ENCODE data around the gene OLFML1. TPM values are rescaled to one million over a fixed set of nuclear protein-coding genes. Genes with fewer than 3 reads are reported as not detected.

The OLFML1 gene
- total and polyA plus RNA-seq, 2 of the 8 experiments (the other 6 are each of a cell fraction or from before 2014, with no cell fraction given), result 0.24 TPM; not detected in 1

DNA sequence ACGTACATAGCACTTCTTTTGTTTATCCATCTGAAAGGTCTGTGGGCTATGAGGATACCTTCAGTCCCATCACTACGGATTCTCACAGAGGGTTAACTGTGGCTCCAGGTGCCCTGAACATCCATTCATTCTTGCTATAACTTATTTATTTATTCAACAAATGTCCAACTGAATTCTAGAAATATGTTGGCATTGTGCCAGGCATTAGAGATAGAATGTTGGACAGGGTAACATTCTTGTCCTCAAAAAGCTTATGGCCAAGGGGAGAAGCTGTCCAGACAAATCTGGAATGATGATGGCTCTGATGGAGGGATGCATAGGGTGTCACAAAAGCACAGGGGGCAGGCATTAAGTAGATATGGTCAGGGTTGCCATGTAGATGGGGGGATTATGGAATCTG is 8.4 kb downstream of the OLFML1 start:
- no peak overlapping the region for H4K5ac ChIP-seq (ENCODE audit: insufficient read length, low read depth, low read length)
- H3K23ac ChIP-seq (ENCODE audit: insufficient read length), result no peak overlapping the region
- POLR2A ChIA-PET (ENCODE audit: partially characterized antibody), result interaction anchor here (0.6 kb wide), 1 partner anchor 60 kb away, joined by 3 read pairs; no protein-coding TSS in a partner anchor
- H3K4me1 ChIP-seq (replicated peaks in 1 of 4; ENCODE audit: control insufficient read depth in 3 of 4, insufficient read depth in 4 of 4, low read length in 3 of 4), result peaks cover 0 to 5% (median 2%) of the 10 kb centered on the region in 4 experiments; a peak in 2 of 7 replicates
- no peak for TF ChIP-seq RFX5 (IDR thresholded peaks at IDR 0.05; ENCODE audit: borderline replicate concordance, low read depth, low read length)
- TF ChIP-seq, protein P1, sequence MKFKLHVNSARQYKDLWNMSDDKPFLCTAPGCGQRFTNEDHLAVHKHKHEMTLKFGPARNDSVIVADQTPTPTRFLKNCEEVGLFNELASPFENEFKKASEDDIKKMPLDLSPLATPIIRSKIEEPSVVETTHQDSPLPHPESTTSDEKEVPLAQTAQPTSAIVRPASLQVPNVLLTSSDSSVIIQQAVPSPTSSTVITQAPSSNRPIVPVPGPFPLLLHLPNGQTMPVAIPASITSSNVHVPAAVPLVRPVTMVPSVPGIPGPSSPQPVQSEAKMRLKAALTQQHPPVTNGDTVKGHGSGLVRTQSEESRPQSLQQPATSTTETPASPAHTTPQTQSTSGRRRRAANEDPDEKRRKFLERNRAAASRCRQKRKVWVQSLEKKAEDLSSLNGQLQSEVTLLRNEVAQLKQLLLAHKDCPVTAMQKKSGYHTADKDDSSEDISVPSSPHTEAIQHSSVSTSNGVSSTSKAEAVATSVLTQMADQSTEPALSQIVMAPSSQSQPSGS (IDR thresholded peaks at IDR 0.05; ENCODE audit: low read length), result no peak
- TF ChIP-seq TAF1 (IDR thresholded peaks at IDR 0.05; ENCODE audit: low read depth, low read length), result no peak
- TF ChIP-seq SUZ12 (IDR thresholded peaks at IDR 0.05; ENCODE audit: low read length), result no peak
- TF ChIP-seq CHD2 (IDR thresholded peaks at IDR 0.05; ENCODE audit: low read length), result no peak
- TF ChIP-seq YY1 (IDR thresholded peaks at IDR 0.05; ENCODE audit: low read depth, low read length), result no peak
- TF ChIP-seq SIRT6 (IDR thresholded peaks at IDR 0.05; ENCODE audit: low read length), result no peak
- no peak for TF ChIP-seq HDAC2 (IDR thresholded peaks at IDR 0.05; ENCODE audit: borderline replicate concordance in 1 of 2, low read depth in 2 of 2, low read length in 2 of 2)
- no peak for TF ChIP-seq KDM1A (IDR thresholded peaks at IDR 0.05; ENCODE audit: borderline replicate concordance, low read length)
- no peak overlapping the region for H2AFZ ChIP-seq (ENCODE audit: low read length)
- H3K4me2 ChIP-seq (ENCODE audit: insufficient read depth in 1 of 2, low read depth in 2 of 2, low read length in 2 of 2), result no peak overlapping the region
- WGBS, 2 experiments (ENCODE audit: extremely low coverage in 1 of 2, insufficient coverage in 1 of 2, insufficient read length in 1 of 2, insufficient replicate concordance in 2 of 2, low coverage in 1 of 2, low lambda C conversion rate in 2 of 2, missing lambda C conversion rate in 1 of 2), result 88% methylated on average over 2 of the region's 2 CpGs; no CpG with 5 or more reads in 1 of the 2 experiments
- no peak overlapping the region for H3K18ac ChIP-seq (ENCODE audit: extremely low read depth, low read length)
- CTCF ChIA-PET (ENCODE audit: partially characterized antibody), result interaction anchor here (1.0 to 1.2 kb wide), 2 partner anchors 8 to 78 kb away, joined by 3 read pairs; partner anchors contain the start of gene OLFML1
- H3K27ac ChIP-seq (ENCODE audit: low read depth, low read length), result no peak overlapping the region
- no peaks in the 10 kb centered on the region for H3K79me2 ChIP-seq (ENCODE audit: control insufficient read depth in 1 of 2, insufficient read depth in 2 of 2, low read length in 2 of 2)
- H4K91ac ChIP-seq (replicated peaks; ENCODE audit: insufficient read length, low read length), result no peak overlapping the region
- H3K79me1 ChIP-seq (ENCODE audit: low read depth, low read length), result no peaks in the 10 kb centered on the region
- FAIRE-seq (no peak), DNase-seq (ENCODE audit: low read depth in 1 of 2, low spot score in 2 of 2) (no peak)
- H3K14ac ChIP-seq (ENCODE audit: insufficient read length), result no peak overlapping the region
- H2BK20ac ChIP-seq (ENCODE audit: low read length), result no peak overlapping the region
- H3K36me3 ChIP-seq (ENCODE audit: control insufficient read depth in 2 of 4, insufficient read depth in 4 of 4, low read length in 3 of 4), result no peaks in the 10 kb centered on the region
- no peak overlapping the region for H2BK12ac ChIP-seq (ENCODE audit: low read depth, low read length)
- no peak overlapping the region for H3K4me3 ChIP-seq (ENCODE audit: extremely low read depth in 1 of 4, insufficient read depth in 2 of 4, low read depth in 3 of 4, low read length in 4 of 4)
- no peak overlapping the region for H3K56ac ChIP-seq (replicated peaks; ENCODE audit: insufficient read length, low read depth, low read length)
- H4K20me1 ChIP-seq (replicated peaks in 1 of 2; ENCODE audit: control insufficient read depth in 1 of 2, insufficient read depth in 2 of 2, low read length in 2 of 2), result no peaks in the 10 kb centered on the region
- no peaks in the 10 kb centered on the region for H3K23me2 ChIP-seq (ENCODE audit: low read depth, low read length)
- no peaks in the 10 kb centered on the region for H3K9me3 ChIP-seq (ENCODE audit: insufficient read depth in 2 of 2, low read depth in 1 of 2, low read length in 1 of 2)
- no peak overlapping the region for H2BK5ac ChIP-seq (ENCODE audit: low read depth, low read length)
- H2AK5ac ChIP-seq (ENCODE audit: low read depth, low read length), result no peak overlapping the region; the same call in 1 of the 2 replicates
- peaks cover 0 to 1% (median 0%) of the 10 kb centered on the region in 4 experiments; a peak in 1 of 7 replicates for H3K27me3 ChIP-seq (replicated peaks in 1 of 4; ENCODE audit: control insufficient read depth in 3 of 4, extremely low read depth in 1 of 4, insufficient read depth in 3 of 4, low read length in 3 of 4)
- H2BK15ac ChIP-seq (ENCODE audit: low read length), result no peak overlapping the region
- no peak overlapping the region for H2BK120ac ChIP-seq (replicated peaks; ENCODE audit: low read depth, low read length)
- no peak overlapping the region for H4K8ac ChIP-seq (ENCODE audit: extremely low read depth, insufficient read depth, low read length)
- no peak overlapping the region for H3K4ac ChIP-seq (replicated peaks; ENCODE audit: insufficient read length, low read depth, low read length)
- H3K9ac ChIP-seq (replicated peaks in 1 of 4; ENCODE audit: extremely low read depth in 1 of 4, low read depth in 3 of 4, low read length in 3 of 4), result no peak overlapping the region
